Uterus (tissue), 2 donors: ENCODE data around the gene PJA1.

Experiments
- POLR2A ChIP-seq, 2 donors: fragments of 450-650 bp; IDR thresholded peaks; one replicate each; pipeline ENCODE4 v1.6.1; 2016; ENCODE audit warnings: antibody characterized with exemption in 2 of 2, mild to moderate bottlenecking in 1 of 2, moderate library complexity in 1 of 2
- TF ChIP-seq, protein P1 (sequence below), 4 experiments: fragments of 200-600 bp in 2 of 4; fragments of 450-650 bp in 2 of 4; sonication (generic) in 2 of 4; IDR thresholded peaks; one replicate each; pipeline ENCODE4 v1.5.1; 2016 to 2019; ENCODE audit warnings: antibody characterized with exemption in 4 of 4, mild to moderate bottlenecking in 2 of 4, moderate library complexity in 1 of 4

- no peak for TF ChIP-seq POLR2A (IDR thresholded peaks at IDR 0.05)
- TF ChIP-seq, protein P1, sequence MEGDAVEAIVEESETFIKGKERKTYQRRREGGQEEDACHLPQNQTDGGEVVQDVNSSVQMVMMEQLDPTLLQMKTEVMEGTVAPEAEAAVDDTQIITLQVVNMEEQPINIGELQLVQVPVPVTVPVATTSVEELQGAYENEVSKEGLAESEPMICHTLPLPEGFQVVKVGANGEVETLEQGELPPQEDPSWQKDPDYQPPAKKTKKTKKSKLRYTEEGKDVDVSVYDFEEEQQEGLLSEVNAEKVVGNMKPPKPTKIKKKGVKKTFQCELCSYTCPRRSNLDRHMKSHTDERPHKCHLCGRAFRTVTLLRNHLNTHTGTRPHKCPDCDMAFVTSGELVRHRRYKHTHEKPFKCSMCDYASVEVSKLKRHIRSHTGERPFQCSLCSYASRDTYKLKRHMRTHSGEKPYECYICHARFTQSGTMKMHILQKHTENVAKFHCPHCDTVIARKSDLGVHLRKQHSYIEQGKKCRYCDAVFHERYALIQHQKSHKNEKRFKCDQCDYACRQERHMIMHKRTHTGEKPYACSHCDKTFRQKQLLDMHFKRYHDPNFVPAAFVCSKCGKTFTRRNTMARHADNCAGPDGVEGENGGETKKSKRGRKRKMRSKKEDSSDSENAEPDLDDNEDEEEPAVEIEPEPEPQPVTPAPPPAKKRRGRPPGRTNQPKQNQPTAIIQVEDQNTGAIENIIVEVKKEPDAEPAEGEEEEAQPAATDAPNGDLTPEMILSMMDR (IDR thresholded peaks at IDR 0.05), result no peak
These were observed 14.2 kb upstream of the PJA1 start for GRCh38 chrX:69179380-69179911.
